GM12875 (cell line): ENCODE measurements around the gene KRTAP4-12.
"Not testable (repeated sequence)": the region's sequence is repeated elsewhere in the genome, so short reads cannot be mapped to it uniquely, and the experiment has no call there.

Experiments
- H3K4me3 ChIP-seq: one replicate; pipeline ENCODE4 v1.5.1; 2011; ENCODE audit warnings: low read depth, low read length, control low read depth
- CTCF ChIP-seq: IDR thresholded peaks from 2 replicates; pipeline ENCODE4 v1.5.1; 2011; ENCODE audit warnings: low read depth, mild to moderate bottlenecking, control low read depth, inconsistent platforms, low read length, moderate library complexity, borderline replicate concordance; ENCODE audit not compliant: insufficient read depth

KRTAP4-12 gene

DNA sequence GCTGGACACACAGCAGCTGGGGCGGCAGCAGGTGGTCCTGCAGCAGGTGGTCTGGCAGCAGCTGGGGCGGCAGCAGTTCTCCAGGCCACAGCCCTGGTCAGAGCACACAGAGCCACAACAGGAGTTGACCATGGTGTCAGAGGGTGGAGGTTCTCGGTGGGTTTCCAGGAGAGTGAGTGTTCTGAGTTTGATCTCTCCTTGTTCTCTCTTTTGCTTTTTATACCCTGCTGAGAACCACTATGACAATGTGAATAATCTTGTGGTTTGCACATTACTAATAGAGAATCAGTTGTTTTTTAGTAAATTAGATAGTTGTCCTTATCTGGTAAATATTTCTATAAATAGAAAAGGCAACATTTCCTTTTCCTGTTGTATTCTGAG lies at the start of gene KRTAP4-12:
Gene KRTAP4-12, minus strand, starts transcription at position 192 of the 381 bp plus-strand sequence. Its CDS starts 60 bp downstream, at position 132.
- not testable (repeated sequence) for H3K4me3 ChIP-seq

DNA sequence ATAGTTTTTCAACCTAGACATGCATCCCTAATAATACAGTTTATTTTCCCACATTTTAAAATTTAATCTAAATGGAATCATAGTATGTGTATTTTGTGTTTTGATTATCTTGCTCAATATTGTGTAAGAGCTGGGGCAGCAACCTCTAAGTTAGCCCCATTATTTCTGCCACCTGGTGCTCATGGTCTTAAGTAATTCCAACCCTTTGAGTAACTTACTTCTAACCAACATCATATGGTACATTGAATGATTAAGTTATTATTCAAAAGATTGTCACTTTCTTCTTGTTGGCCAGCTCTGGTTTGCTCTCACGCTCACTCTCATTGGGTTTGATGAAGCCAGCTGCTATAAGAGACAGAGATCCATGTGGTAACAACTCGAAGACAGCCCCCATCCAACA lies 47.9 kb upstream of the KRTAP4-12 start:
- no peak for TF ChIP-seq CTCF

GRCh38 chr17:41168121-41168520 lies 44.1 kb upstream of the KRTAP4-12 start, which contains the start of gene KRTAP4-3:
KRTAP4-3 (minus strand) TSS chr17:41168221; CDS start chr17:41168172, 49 bp downstream.
- TF ChIP-seq CTCF: no peak

More for the DNA sequence above, 47.9 kb upstream of the KRTAP4-12 start:
- no peak overlapping the region for H3K4me3 ChIP-seq

GRCh38 chr17:41167561-41167960 lies 43.6 kb upstream of the KRTAP4-12 start:
- no peak for TF ChIP-seq CTCF
- no peak overlapping the region for H3K4me3 ChIP-seq

More at GRCh38 chr17:41168121-41168520, 44.1 kb upstream of the KRTAP4-12 start, which contains the start of gene KRTAP4-3:
- no peak within 1 kb of the TSS for H3K4me3 ChIP-seq

DNA sequence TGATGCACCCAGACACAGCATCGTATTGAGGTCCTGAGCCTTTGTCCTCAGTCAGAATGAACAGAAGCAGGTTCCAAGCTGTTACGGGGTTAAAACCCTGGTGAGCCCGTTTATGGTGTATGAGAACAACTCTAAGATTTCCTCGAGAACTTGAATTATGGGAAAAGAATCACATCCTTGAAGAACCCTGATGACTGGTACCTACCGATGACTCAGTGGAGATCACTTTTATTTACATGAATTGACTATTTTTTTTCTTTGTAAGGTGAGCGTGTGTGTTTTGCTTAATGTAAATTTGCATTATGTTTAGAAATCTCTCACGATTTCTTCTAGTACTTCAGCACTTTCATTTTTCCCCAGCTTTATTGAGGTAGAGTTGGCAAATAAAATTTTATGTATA lies 39.8 kb upstream of the KRTAP4-12 start:
- no peak overlapping the region for H3K4me3 ChIP-seq
- TF ChIP-seq CTCF: no peak

- H3K4me3 ChIP-seq: no peak within 1 kb of the TSS
- TF ChIP-seq CTCF: no peak
Measured at GRCh38 chr17:41160648-41161047, 36.7 kb upstream of the KRTAP4-12 start, which contains the start of gene KRTAP4-4. KRTAP4-4 (minus strand) TSS chr17:41160748; CDS start chr17:41160691, 57 bp downstream.

- not testable (repeated sequence) for H3K4me3 ChIP-seq
Measured at GRCh38 chr17:41160190-41160589, 36.2 kb upstream of the KRTAP4-12 start.

- TF ChIP-seq CTCF: no peak
- no peak overlapping the region for H3K4me3 ChIP-seq
Measured at GRCh38 chr17:41153856-41154255, 29.9 kb upstream of the KRTAP4-12 start.
